Esophagus squamous epithelium (tissue), 5 donors: ENCODE data around the gene GK2. TPM values are rescaled to one million over a fixed set of nuclear protein-coding genes. Genes with fewer than 3 reads are reported as not detected.

ENCODE experiments used
- DNase-seq: peaks from one replicate; lab custom pipeline; 2025; lab: John Stamatoyannopoulos, UW
- H3K27ac ChIP-seq, 4 donors: fragments of 200-600 bp; sonication (generic); one replicate each; pipeline ENCODE4 v1.5.1; 2016 to 2019; ENCODE audit warnings: mild to moderate bottlenecking in 1 of 4
- H3K27me3 ChIP-seq, 4 donors: fragments of 200-600 bp; sonication (generic); 1 replicate in 3 of 4; 2 replicates in 1 of 4; pipeline versions ENCODE4 v1.5.1 to v1.6.0; 2017 to 2021; ENCODE audit warnings: antibody characterized with exemption in 1 of 4
- H3K36me3 ChIP-seq, 3 donors: fragments of 200-600 bp; sonication (generic); one replicate each; pipeline ENCODE4 v1.5.1; 2016 to 2019
- H3K4me1 ChIP-seq, 3 donors: fragments of 200-600 bp; sonication (generic); one replicate each; pipeline ENCODE4 v1.5.1; 2017 to 2019
- H3K4me3 ChIP-seq, 4 donors: fragments of 200-600 bp; sonication (generic); 1 replicate in 3 of 4; 2 replicates in 1 of 4; pipeline ENCODE4 v1.5.1; 2016 to 2019; ENCODE audit warnings: mild to moderate bottlenecking in 2 of 4, moderate library complexity in 1 of 4
- H3K9me3 ChIP-seq, 3 donors: fragments of 200-600 bp; sonication (generic); one replicate each; pipeline ENCODE4 v1.5.1; 2016 to 2019
- CTCF ChIP-seq, 6 experiments: fragments of 450-650 bp in 4 of 6; fragments of 200-600 bp in 2 of 6; sonication (generic) in 2 of 6; IDR thresholded peaks; one replicate each; pipeline ENCODE4 v1.5.1; 2016 to 2019; ENCODE audit warnings: antibody characterized with exemption in 6 of 6, mild to moderate bottlenecking in 4 of 6, moderate library complexity in 4 of 6
- POLR2A ChIP-seq, 4 donors: fragments of 450-650 bp; IDR thresholded peaks; one replicate each; pipeline ENCODE4 v1.6.1; 2017; ENCODE audit warnings: antibody characterized with exemption in 4 of 4, mild to moderate bottlenecking in 4 of 4, moderate library complexity in 3 of 4
- WGBS, 2 donors: methylation state at CpG; one replicate each; pipeline ENCODE4 v1.1.5; 2018; 5-methylcytosine and 5-hydroxymethylcytosine counted together
- intact Hi-C: fragments of 100-400 bp; cut with DNase I; formaldehyde crosslinking; loops from one replicate; pipeline ENCODE4 v1.15.0; 2022
- total RNA-seq, 4 donors: library from RNA; depleted of rRNA; stranded (reverse); fragments of >200 nt; gene quantifications; one replicate each; pipeline ENCODE4 v1.1.0, GENCODE V29; 2016
- donor health status: DM: yes; HTN: yes; CAD: no.

Gene GK2
- total RNA-seq, 4 donors from 2014 or later, result not detected

GRCh38 chr4:79426989-79427388 lies 19.0 kb upstream of the GK2 start:
- Histone ChIP-seq H3K4me3 (no peak overlapping the region), H3K36me3 (no peaks in the 10 kb centered on the region), H3K27me3 (no peaks in the 10 kb centered on the region), H3K9me3 (no peaks in the 10 kb centered on the region), H3K4me1 (no peaks in the 10 kb centered on the region), H3K27ac (no peak overlapping the region)
- TF ChIP-seq POLR2A (IDR thresholded peaks at IDR 0.05) (no peak), CTCF (IDR thresholded peaks at IDR 0.05) (no peak)
- intact Hi-C loops, result no loop called here
- no peak for DNase-seq

GRCh38 chr4:79425586-79425985 lies 17.6 kb upstream of the GK2 start:
- no peaks in the 10 kb centered on the region for H3K9me3 ChIP-seq
- no peak for DNase-seq
- TF ChIP-seq POLR2A (IDR thresholded peaks at IDR 0.05) (no peak), CTCF (IDR thresholded peaks at IDR 0.05) (no peak)
- intact Hi-C loops, result no loop called here
- no peaks in the 10 kb centered on the region for H3K36me3 ChIP-seq
- H3K4me3 ChIP-seq, result no peak overlapping the region
- no peak overlapping the region for H3K27ac ChIP-seq
- no peaks in the 10 kb centered on the region for H3K4me1 ChIP-seq
- no peaks in the 10 kb centered on the region for H3K27me3 ChIP-seq
- 59 to 71% methylated on average over 1 of the region's 1 CpG for WGBS, 2 donors

- WGBS, 2 donors, result 50 to 55% methylated on average over 2 of the region's 2 CpGs
- H3K4me1 ChIP-seq, result no peaks in the 10 kb centered on the region
- intact Hi-C loops, result no loop called here
- no peaks in the 10 kb centered on the region for H3K9me3 ChIP-seq
- H3K36me3 ChIP-seq, result no peaks in the 10 kb centered on the region
- TF ChIP-seq POLR2A (IDR thresholded peaks at IDR 0.05), result no peak
- no peak for TF ChIP-seq CTCF (IDR thresholded peaks at IDR 0.05)
- no peak overlapping the region for H3K27ac ChIP-seq
- no peak for DNase-seq
- H3K4me3 ChIP-seq, result no peak overlapping the region
- no peaks in the 10 kb centered on the region for H3K27me3 ChIP-seq
These were observed 13.5 kb upstream of the GK2 start for GRCh38 chr4:79421483-79421882.

GRCh38 chr4:79413886-79414285 lies 5.9 kb upstream of the GK2 start:
- no peak for TF ChIP-seq CTCF (IDR thresholded peaks at IDR 0.05)
- TF ChIP-seq POLR2A (IDR thresholded peaks at IDR 0.05), result no peak
- DNase-seq, result no peak
- no peaks in the 10 kb centered on the region for H3K27me3 ChIP-seq
- H3K4me3 ChIP-seq, result no peak overlapping the region
- WGBS, 2 donors, result 76 to 81% methylated on average over 3 of the region's 3 CpGs
- no peaks in the 10 kb centered on the region for H3K36me3 ChIP-seq
- H3K4me1 ChIP-seq, result no peaks in the 10 kb centered on the region
- no peaks in the 10 kb centered on the region for H3K9me3 ChIP-seq
- intact Hi-C loops, result no loop called here
- H3K27ac ChIP-seq, result no peak overlapping the region

- DNase-seq, result no peak
- no peak for TF ChIP-seq CTCF (IDR thresholded peaks at IDR 0.05)
- no peak for TF ChIP-seq POLR2A (IDR thresholded peaks at IDR 0.05)
- H3K9me3 ChIP-seq, result no peaks in the 10 kb centered on the region
- 65 to 78% methylated on average over 9 of the region's 9 CpGs for WGBS, 2 donors
- H3K27me3 ChIP-seq, result no peaks in the 10 kb centered on the region
- no peaks in the 10 kb centered on the region for H3K36me3 ChIP-seq
- no peak overlapping the region for H3K27ac ChIP-seq
- intact Hi-C loops, result no loop called here
- H3K4me3 ChIP-seq, result no peak overlapping the region
- no peaks in the 10 kb centered on the region for H3K4me1 ChIP-seq
These were observed 5.2 kb upstream of the GK2 start for GRCh38 chr4:79413032-79413885.
